Smooth muscle cell (in vitro differentiated cells): ENCODE results near the gene SLX9. TPM values are rescaled to one million over a fixed set of nuclear protein-coding genes. Genes with fewer than 3 reads are reported as not detected.
A peak's percentile ranks its signal among the peaks of the same experiment; 100 is the strongest.

Experiments
- DNase-seq: peaks from one replicate; lab custom pipeline; 2025; ENCODE audit not compliant: unreplicated experiment; lab: John Stamatoyannopoulos, UW
- H2AFZ ChIP-seq: fragments of 200-600 bp; sonication (generic); 2 replicates; pipeline ENCODE4 v1.6.0; 2016; ENCODE audit warnings: antibody characterized with exemption, low read depth, mild to moderate bottlenecking
- H3F3A ChIP-seq: fragments of 200-600 bp; sonication (generic); 2 replicates; pipeline ENCODE4 v1.6.0; 2017; ENCODE audit warnings: antibody characterized with exemption, low read depth
- H3K27ac ChIP-seq: fragments of 200-600 bp; sonication (generic); 2 replicates; pipeline ENCODE4 v1.5.1; 2016; ENCODE audit warnings: low read depth, mild to moderate bottlenecking
- H3K27me3 ChIP-seq: fragments of 200-600 bp; sonication (generic); 2 replicates; pipeline ENCODE4 v1.6.1; 2016; ENCODE audit warnings: low read depth, mild to moderate bottlenecking
- H3K36me3 ChIP-seq: fragments of 200-600 bp; sonication (generic); 2 replicates; pipeline ENCODE4 v1.5.1; 2016; ENCODE audit warnings: low read depth
- H3K4me1 ChIP-seq: fragments of 200-600 bp; sonication (generic); 2 replicates; pipeline ENCODE4 v1.5.1; 2016; ENCODE audit warnings: low read depth
- H3K4me2 ChIP-seq: fragments of 200-600 bp; sonication (generic); 2 replicates; pipeline ENCODE4 v1.6.0; 2016; ENCODE audit warnings: mild to moderate bottlenecking
- H3K4me3 ChIP-seq: fragments of 200-600 bp; sonication (generic); 2 replicates; pipeline ENCODE4 v1.5.1; 2016; ENCODE audit warnings: mild to moderate bottlenecking
- H3K79me2 ChIP-seq: fragments of 200-600 bp; sonication (generic); 2 replicates; pipeline ENCODE4 v1.6.0; 2016; ENCODE audit warnings: low read depth, mild to moderate bottlenecking
- H3K9ac ChIP-seq: fragments of 200-600 bp; sonication (generic); 2 replicates; pipeline ENCODE4 v1.6.0; 2016; ENCODE audit warnings: low read depth
- H3K9me3 ChIP-seq: fragments of 200-600 bp; sonication (generic); replicated peaks from 2 replicates; pipeline ENCODE4 v1.5.1; 2016; ENCODE audit warnings: low read depth
- H4K20me1 ChIP-seq: fragments of 200-600 bp; sonication (generic); 2 replicates; pipeline ENCODE4 v1.6.0; 2016; ENCODE audit warnings: low read depth
- WGBS: methylation state at CpG from one replicate; pipeline ENCODE4 v1.1.7; 2016; ENCODE audit warnings: low lambda C conversion rate; 5-methylcytosine and 5-hydroxymethylcytosine counted together
- polyA plus RNA-seq: library from polyadenylated mRNA; unstranded; fragments of >200 nt; fragmentation: Nextera tagmentation; extraction: Ambion mirVana; gene quantifications from 2 replicates; pipeline ENCODE4 v1.2.1, GENCODE V29; 2016
- total RNA-seq: library from RNA; depleted of rRNA; stranded (reverse); fragments of >200 nt; gene quantifications from 2 replicates; pipeline ENCODE4 v1.2.3, GENCODE V29; 2014
- TF ChIP-seq, protein P1 (sequence below): fragments of 200-600 bp; sonication (generic); IDR thresholded peaks from 2 replicates; pipeline ENCODE4 v1.5.1; 2017; ENCODE audit warnings: borderline replicate concordance, mild to moderate bottlenecking, antibody characterized with exemption; ENCODE audit not compliant: insufficient read depth, poor library complexity, severe bottlenecking

The SLX9 gene
- total and polyA plus RNA-seq, 2 experiments from 2014 or later: 13.9 to 26.6 TPM

DNA sequence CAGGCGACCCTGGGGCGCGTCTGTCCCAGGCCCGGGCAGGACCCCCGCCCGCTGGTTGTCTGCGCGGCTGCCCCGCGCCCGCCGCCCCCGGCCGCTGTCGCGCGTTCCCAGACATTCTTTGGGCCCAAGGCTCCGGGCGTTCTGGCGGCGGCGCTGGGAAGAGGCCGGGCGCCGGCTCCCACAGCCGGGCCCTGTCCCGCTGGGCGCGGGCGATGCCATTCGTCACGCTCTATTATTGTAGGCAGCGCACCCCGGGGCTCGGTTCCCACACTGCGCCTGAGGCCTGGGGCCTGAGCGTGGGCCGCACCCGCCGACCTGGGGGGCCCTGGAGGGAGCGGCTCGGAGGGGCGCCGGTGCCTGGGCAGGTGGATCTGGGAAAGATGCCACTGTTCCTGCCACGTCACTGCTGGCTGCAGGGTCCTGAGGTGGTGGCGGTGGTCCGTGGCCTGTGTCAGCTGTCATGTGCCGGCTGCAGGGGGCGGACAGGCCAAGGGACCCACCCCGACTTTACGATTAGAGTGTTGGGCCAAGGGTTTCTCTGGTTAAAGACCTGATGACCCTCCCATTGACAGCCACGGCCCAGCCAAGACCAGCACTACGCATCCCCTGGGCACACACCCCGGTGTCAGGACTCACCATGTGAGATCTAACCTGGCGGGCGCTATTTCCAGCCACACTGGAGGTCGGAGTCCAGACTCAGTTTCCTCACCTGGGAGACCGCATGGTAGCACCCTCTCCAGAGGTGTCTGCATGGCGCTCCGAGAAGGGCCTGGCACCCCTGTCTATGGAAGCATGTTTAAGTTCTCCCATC, 79.5 kb downstream of the SLX9 start:
- H3K27me3 ChIP-seq: no peaks in the 10 kb centered on the region
- no peaks in the 10 kb centered on the region for H4K20me1 ChIP-seq
- H3K36me3 ChIP-seq: no peaks in the 10 kb centered on the region
- TF ChIP-seq, protein P1, sequence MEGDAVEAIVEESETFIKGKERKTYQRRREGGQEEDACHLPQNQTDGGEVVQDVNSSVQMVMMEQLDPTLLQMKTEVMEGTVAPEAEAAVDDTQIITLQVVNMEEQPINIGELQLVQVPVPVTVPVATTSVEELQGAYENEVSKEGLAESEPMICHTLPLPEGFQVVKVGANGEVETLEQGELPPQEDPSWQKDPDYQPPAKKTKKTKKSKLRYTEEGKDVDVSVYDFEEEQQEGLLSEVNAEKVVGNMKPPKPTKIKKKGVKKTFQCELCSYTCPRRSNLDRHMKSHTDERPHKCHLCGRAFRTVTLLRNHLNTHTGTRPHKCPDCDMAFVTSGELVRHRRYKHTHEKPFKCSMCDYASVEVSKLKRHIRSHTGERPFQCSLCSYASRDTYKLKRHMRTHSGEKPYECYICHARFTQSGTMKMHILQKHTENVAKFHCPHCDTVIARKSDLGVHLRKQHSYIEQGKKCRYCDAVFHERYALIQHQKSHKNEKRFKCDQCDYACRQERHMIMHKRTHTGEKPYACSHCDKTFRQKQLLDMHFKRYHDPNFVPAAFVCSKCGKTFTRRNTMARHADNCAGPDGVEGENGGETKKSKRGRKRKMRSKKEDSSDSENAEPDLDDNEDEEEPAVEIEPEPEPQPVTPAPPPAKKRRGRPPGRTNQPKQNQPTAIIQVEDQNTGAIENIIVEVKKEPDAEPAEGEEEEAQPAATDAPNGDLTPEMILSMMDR: no peak
- H3K27ac ChIP-seq: no peak overlapping the region
- no peaks in the 10 kb centered on the region for H3K9me3 ChIP-seq
- H3K4me1 ChIP-seq: no peaks in the 10 kb centered on the region
- H3K79me2 ChIP-seq: no peaks in the 10 kb centered on the region
- 56% methylated on average over 34 of the region's 60 CpGs for WGBS
- H3K9ac ChIP-seq: no peak overlapping the region
- H3F3A ChIP-seq: peaks cover 3% of the 10 kb centered on the region
- peak overlapping the region; percentile 87 for H3K4me2 ChIP-seq
- DNase-seq: no peak
- no peak overlapping the region for H2AFZ ChIP-seq
- H3K4me3 ChIP-seq: peak overlapping the region; percentile 45

DNA sequence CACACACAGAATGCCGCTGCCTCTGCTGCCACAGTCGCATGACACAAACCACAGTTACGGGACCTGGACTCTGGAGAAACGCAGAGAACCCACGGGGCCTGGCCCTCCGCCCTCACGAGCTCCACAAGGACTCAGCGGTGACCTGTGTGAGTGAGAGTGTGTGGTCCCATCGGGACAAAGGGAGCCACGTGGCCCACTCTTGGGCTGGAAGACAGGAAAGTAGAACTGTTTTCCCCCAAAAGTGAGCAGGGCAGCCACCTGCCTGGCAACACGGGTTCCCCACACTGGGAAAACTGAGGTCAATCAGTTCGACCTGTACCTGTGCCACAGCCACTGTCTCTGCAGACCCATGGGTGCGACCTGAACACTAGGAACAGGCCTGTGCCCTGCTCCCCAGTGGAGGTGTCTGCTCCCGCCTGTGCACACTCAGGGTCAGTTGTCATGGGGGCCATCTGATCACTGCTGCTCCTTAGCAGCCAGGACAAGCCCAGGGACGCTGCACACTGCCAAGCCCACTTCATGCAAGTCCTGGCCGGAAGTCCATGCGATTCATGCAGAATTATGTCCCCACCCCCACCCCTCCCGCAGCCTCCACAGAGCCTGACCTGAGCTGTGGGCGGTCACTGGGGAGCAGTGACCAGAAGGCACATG, 80.2 kb downstream of the SLX9 start:
- Histone ChIP-seq H3K4me2 (no peak overlapping the region), H3K36me3 (no peaks in the 10 kb centered on the region), H3K27ac (no peak overlapping the region), H3K9me3 (no peaks in the 10 kb centered on the region), H3K4me3 (no peak overlapping the region), H3F3A (peaks cover 3% of the 10 kb centered on the region), H3K4me1 (no peaks in the 10 kb centered on the region), H3K9ac (no peak overlapping the region), H3K79me2 (no peaks in the 10 kb centered on the region), H4K20me1 (no peaks in the 10 kb centered on the region), H3K27me3 (no peaks in the 10 kb centered on the region), H2AFZ (no peak overlapping the region)
- DNase-seq: no peak
- 88% methylated on average over 18 of the region's 19 CpGs for WGBS
- TF ChIP-seq, protein P1: no peak

DNA sequence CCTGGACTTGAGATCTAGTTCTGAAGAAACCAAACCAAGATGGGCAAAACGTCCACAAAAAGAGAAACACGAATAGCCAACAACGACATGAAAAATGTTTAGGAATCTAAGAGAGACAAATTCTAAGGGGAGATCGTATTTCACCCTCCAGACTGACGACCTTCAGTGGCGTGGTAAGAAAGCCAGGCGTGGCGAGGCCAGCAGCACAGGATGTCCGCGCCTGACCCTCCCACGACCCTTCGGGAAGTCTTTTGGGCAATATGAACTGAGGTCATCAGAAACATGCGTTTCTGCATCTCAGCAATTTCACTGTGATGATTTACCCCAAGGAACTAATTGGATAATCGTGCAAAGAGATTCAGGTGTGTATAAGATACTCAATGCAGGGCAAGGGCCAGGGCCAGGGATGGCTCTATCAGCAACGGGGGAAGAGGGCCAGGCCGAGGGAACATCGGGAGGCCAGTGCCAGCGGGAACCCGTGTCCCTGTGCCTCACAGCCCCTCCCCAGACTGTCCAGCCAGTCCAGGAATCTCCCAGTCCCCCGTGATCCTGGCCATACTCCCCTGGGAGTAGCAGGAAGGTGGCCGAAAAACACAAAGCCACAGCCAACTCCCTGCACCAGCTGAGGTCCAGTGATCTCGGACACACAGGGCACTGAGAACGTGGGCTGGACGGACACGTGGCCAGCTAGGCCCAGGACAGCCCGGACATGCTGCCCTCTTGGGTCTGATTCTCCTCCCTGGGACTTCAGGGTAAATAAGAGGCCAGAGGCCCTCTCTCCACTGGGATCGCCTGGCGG, 81.0 kb downstream of the SLX9 start:
- 94% methylated on average over 28 of the region's 28 CpGs for WGBS

More for the DNA sequence above, 81.0 kb downstream of the SLX9 start:
- no peaks in the 10 kb centered on the region for H3K79me2 ChIP-seq
- H3K9ac ChIP-seq: no peak overlapping the region
- TF ChIP-seq, protein P1: no peak
- no peaks in the 10 kb centered on the region for H3K27me3 ChIP-seq
- no peaks in the 10 kb centered on the region for H3K36me3 ChIP-seq
- no peaks in the 10 kb centered on the region for H4K20me1 ChIP-seq
- H3F3A ChIP-seq: peaks cover 2% of the 10 kb centered on the region
- no peak overlapping the region for H3K4me3 ChIP-seq
- H3K9me3 ChIP-seq: no peaks in the 10 kb centered on the region
- H3K27ac ChIP-seq: no peak overlapping the region
- H3K4me1 ChIP-seq: no peaks in the 10 kb centered on the region
- DNase-seq: no peak
- H3K4me2 ChIP-seq: no peak overlapping the region
- H2AFZ ChIP-seq: no peak overlapping the region
